Heart left ventricle (tissue), 16 donors: ENCODE results near the gene ATAD1. TPM values are rescaled to one million over a fixed set of nuclear protein-coding genes. Genes with fewer than 3 reads are reported as not detected.

Experiments used
- ATAC-seq, 4 donors: fragments of 200-7000 bp; cut with Tn5 transposase; one replicate each; pipeline ENCODE4 v1.9.1; 2020 to 2022; ENCODE audit warnings: moderate library complexity in 4 of 4, mild to moderate bottlenecking in 3 of 4, moderate number of reproducible peaks in 1 of 4
- DNase-seq, 5 donors: peaks; one replicate each; pipeline ENCODE4 v3.0.0-alpha.2; 2020
- H3K27ac ChIP-seq, 12 donors: fragments of 200-600 bp; sonication (generic) in 4 of 12; one replicate each; pipeline versions ENCODE4 v1.5.0 to v1.8.0; 2016 to 2022; ENCODE audit warnings: mild to moderate bottlenecking in 2 of 12
- H3K27me3 ChIP-seq, 9 donors: fragments of 200-600 bp; sonication (generic) in 2 of 9; one replicate each; pipeline versions ENCODE4 v1.5.1 to v1.8.0; 2016 to 2022; ENCODE audit warnings: mild to moderate bottlenecking in 3 of 9
- H3K36me3 ChIP-seq, 9 donors: fragments of 200-600 bp; sonication (generic) in 2 of 9; one replicate each; pipeline versions ENCODE4 v1.5.0 to v1.8.0; 2018 to 2022; ENCODE audit warnings: mild to moderate bottlenecking in 2 of 9
- H3K4me1 ChIP-seq, 12 donors: fragments of 200-600 bp; sonication (generic) in 4 of 12; one replicate each; pipeline versions ENCODE4 v1.5.0 to v1.8.0; 2016 to 2022; ENCODE audit warnings: mild to moderate bottlenecking in 3 of 12
- H3K4me3 ChIP-seq, 12 donors: fragments of 200-600 bp; sonication (generic) in 4 of 12; one replicate each; pipeline versions ENCODE4 v1.5.0 to v1.8.0; 2017 to 2022; ENCODE audit warnings: mild to moderate bottlenecking in 9 of 12, moderate library complexity in 4 of 12
- H3K9me3 ChIP-seq, 12 donors: fragments of 200-600 bp; sonication (generic) in 4 of 12; one replicate each; pipeline versions ENCODE4 v1.5.0 to v1.8.0; 2016 to 2022; ENCODE audit warnings: mild to moderate bottlenecking in 1 of 12
- CTCF ChIP-seq, 12 donors: fragments of 200-600 bp; sonication (generic) in 4 of 12; IDR thresholded peaks; one replicate each; pipeline versions ENCODE4 v1.5.0 to v1.8.0; 2018 to 2022; ENCODE audit warnings: antibody characterized with exemption in 12 of 12, mild to moderate bottlenecking in 5 of 12
- POLR2A ChIP-seq, 2 donors: fragments of 450-650 bp; IDR thresholded peaks; one replicate each; pipeline ENCODE4 v1.6.1; 2017; ENCODE audit warnings: antibody characterized with exemption in 2 of 2, mild to moderate bottlenecking in 2 of 2, moderate library complexity in 2 of 2
- WGBS, 4 donors: extraction: QIAGEN DNeasy Blood & Tissue Kit in 2 of 4; methylation state at CpG; one replicate each; pipeline versions ENCODE4 v1.1.5 to v1.1.7; 2013 to 2018; 5-methylcytosine and 5-hydroxymethylcytosine counted together
- intact Hi-C, 10 donors: fragments of 100-400 bp; cut with DNase I; formaldehyde crosslinking; loops; one replicate each; pipeline versions ENCODE4 v1.11.1 to v1.14.2; 2022
- polyA plus RNA-seq, 2 donors: library from polyadenylated mRNA; stranded (reverse); fragments of 200-250 nt; gene quantifications; one replicate each; pipeline ENCODE4 v1.2.3, GENCODE V29; 2013
- total RNA-seq, 9 donors: library from RNA; depleted of rRNA in 2 of 9; stranded (reverse); fragments of >200 nt in 2 of 9; fragmentation: NEBNext Ultra II Directional in 3 of 9; extraction: Animal tissue kit (Norgen Biotek cat#: 25700) in 3 of 9; gene quantifications; one replicate each; pipeline versions ENCODE4 v1.1.0 to v1.2.4, GENCODE V29; 2016 to 2023
- donor health status: ischemic (EF 13 %, LVEDD 7.1; RV severe dilation, severe dysfunction).
- donor health status: healthy with polysubstance abuse.
- donor health status: DM: no; HTN: yes; CAD: no.
- donor health status: DM: no; HTN: no; CAD: no.
- donor health status: ischemic (EF 25% LVEDD 6.9; RV normal size, moderate dysfunction).
- donor health status: ischemic (EF 25% LVEDD 5.7; RV mildly dilated, moderate dysfunction).
- donor health status: healthy.
- donor health status: DM: yes; HTN: yes; CAD: no.
- donor health status: ischemic (EF 35%, LVEDD 5.7; RV mildly dilated, moderate dysfunction).
- donor health status: nonischemic (EF 11% LVEDD 7.7; RV severe dilation, severe dysfunction).
- donor health status: DM: yes; HTN: yes; CAD: no.
- donor health status: PGD.
- donor health status: ischemic (EF 29% LVEDD 5.4; RV normal size, mild dysfunction).
- donor health status: nonischemic (EF 23%, LVEDD 6.1; RV moderate dilation, normal function).

Gene ATAD1
- total and polyA plus RNA-seq, 11 donors: 17.5 to 115 (median 80.8) TPM

GRCh38 chr10:87844837-87845623 lies 27.0 kb upstream of the ATAD1 start:
- H3K36me3 ChIP-seq: no peaks in the 10 kb centered on the region
- intact Hi-C loops: loop anchor here in 1 of 10 donors (5.0 kb wide), 1 partner anchor 272 kb away; no protein-coding TSS in a partner anchor
- ATAC-seq: no peak
- no peak for DNase-seq
- WGBS, 4 donors: 15 to 35% (median 20%) methylated on average over 1 of the region's 1 CpG
- H3K4me1 ChIP-seq: peaks cover 0 to 4% (median 0%) of the 10 kb centered on the region in 12 donors
- no peaks in the 10 kb centered on the region for H3K27me3 ChIP-seq
- TF ChIP-seq CTCF (IDR thresholded peaks at IDR 0.05) (no peak), POLR2A (IDR thresholded peaks at IDR 0.05) (no peak)
- H3K27ac ChIP-seq: no peak overlapping the region
- H3K4me3 ChIP-seq: no peak overlapping the region
- H3K9me3 ChIP-seq: no peaks in the 10 kb centered on the region

- peaks cover 0 to 4% (median 0%) of the 10 kb centered on the region in 12 donors for H3K4me1 ChIP-seq
- H3K4me3 ChIP-seq: no peak overlapping the region
- ATAC-seq (no peak), DNase-seq (no peak)
- H3K9me3 ChIP-seq: no peaks in the 10 kb centered on the region
- H3K27me3 ChIP-seq: no peaks in the 10 kb centered on the region
- no peaks in the 10 kb centered on the region for H3K36me3 ChIP-seq
- no peak overlapping the region for H3K27ac ChIP-seq
- 93 to 99% (median 96%) methylated on average over 4 of the region's 4 CpGs for WGBS, 4 donors
- no peak for TF ChIP-seq CTCF (IDR thresholded peaks at IDR 0.05)
- TF ChIP-seq POLR2A (IDR thresholded peaks at IDR 0.05): no peak
- intact Hi-C loops: no loop called here
These were observed 25.7 kb upstream of the ATAD1 start for GRCh38 chr10:87843714-87844113.

- Histone ChIP-seq H3K4me3 (no peak overlapping the region), H3K36me3 (no peaks in the 10 kb centered on the region), H3K9me3 (no peaks in the 10 kb centered on the region), H3K27ac (no peak overlapping the region), H3K4me1 (peaks cover 0 to 4% (median 0%) of the 10 kb centered on the region in 12 donors), H3K27me3 (no peaks in the 10 kb centered on the region)
- intact Hi-C loops: no loop called here
- no peak for ATAC-seq
- TF ChIP-seq CTCF (IDR thresholded peaks at IDR 0.05): no peak
- TF ChIP-seq POLR2A (IDR thresholded peaks at IDR 0.05): no peak
- DNase-seq: no peak
These were observed 24.9 kb upstream of the ATAD1 start for GRCh38 chr10:87842776-87843497.

- intact Hi-C loops: no loop called here
- Histone ChIP-seq H3K27ac (no peak overlapping the region), H3K4me1 (peaks cover 0 to 4% (median 0%) of the 10 kb centered on the region in 12 donors), H3K27me3 (no peaks in the 10 kb centered on the region), H3K4me3 (no peak overlapping the region), H3K36me3 (no peaks in the 10 kb centered on the region), H3K9me3 (no peaks in the 10 kb centered on the region)
- TF ChIP-seq POLR2A (IDR thresholded peaks at IDR 0.05): no peak
- no peak for TF ChIP-seq CTCF (IDR thresholded peaks at IDR 0.05)
- no peak for ATAC-seq
- 88 to 100% (median 95%) methylated on average over 1 of the region's 1 CpG for WGBS, 4 donors
- DNase-seq: no peak
These were observed 24.2 kb upstream of the ATAD1 start for GRCh38 chr10:87842220-87842641.
